Activated naive CD8-positive, alpha-beta T cell treated with anti-CD3 and anti-CD28 coated beads, Interleukin-2, amount 50 U/mL, for 16 hours (primary cell): ENCODE measurements around the gene YWHAH.

Source experiments
- DNase-seq: peaks from one replicate; pipeline ENCODE4 v3.0.0-alpha.2; 2020; ENCODE audit warnings: low read depth, low spot score

Gene YWHAH

DNA sequence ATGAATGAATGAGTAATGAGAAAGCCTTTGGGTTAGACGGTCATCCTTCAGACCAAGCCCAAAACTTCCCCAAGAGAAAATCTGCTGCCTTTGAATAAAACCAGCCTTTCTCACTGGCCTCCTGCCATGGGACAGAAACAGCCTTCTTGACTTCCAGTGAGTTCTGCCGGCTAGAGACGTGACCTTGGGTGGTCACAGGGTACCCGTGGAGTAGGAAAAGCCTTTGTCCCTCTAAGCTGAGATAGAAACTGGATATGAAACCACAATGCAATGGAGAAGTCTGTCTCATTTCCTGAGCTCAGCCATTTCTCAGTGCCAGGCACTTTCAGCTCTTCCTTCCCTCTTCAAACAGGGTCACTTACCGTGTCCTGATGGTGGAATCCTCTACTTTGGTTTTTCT lies 21.2 kb upstream of the YWHAH start:
- DNase-seq = no peak

DNA sequence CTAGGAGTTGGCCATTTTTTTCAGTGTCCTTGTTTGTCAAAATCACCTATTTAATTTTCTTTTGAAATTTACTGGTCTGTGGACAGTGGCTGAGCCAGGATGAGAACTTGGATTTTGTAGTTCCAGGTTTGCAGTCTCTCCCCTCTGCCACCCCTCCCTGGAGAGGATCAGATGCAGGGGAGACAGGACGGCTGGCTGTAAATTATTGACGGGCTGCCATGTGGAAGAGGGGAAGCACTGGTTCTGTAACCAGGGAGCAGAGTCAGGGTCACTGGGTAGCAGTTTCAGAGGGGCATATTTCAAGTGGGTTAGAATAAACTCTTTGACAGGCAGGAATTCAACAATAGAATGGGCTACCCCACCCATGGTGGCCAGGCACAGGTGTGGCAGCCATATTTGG lies 20.6 kb upstream of the YWHAH start:
- DNase-seq = no peak

DNA sequence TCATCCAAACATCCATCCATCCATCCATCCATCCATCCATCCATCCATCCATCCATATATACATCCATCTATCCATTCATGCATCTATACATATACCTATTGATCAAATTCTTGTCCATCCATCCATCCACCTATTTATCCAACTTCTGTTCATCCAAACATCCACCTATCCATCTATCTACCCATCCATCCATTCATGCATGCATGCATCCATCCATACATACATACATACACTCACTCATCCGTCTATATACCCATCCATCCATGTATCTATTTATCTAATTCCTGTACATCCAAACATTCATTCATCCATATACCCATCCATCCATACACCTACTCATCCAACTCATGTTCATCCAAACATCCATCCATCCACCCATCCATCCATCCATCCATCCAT lies 19.3 kb upstream of the YWHAH start:
- DNase-seq = no peak

DNA sequence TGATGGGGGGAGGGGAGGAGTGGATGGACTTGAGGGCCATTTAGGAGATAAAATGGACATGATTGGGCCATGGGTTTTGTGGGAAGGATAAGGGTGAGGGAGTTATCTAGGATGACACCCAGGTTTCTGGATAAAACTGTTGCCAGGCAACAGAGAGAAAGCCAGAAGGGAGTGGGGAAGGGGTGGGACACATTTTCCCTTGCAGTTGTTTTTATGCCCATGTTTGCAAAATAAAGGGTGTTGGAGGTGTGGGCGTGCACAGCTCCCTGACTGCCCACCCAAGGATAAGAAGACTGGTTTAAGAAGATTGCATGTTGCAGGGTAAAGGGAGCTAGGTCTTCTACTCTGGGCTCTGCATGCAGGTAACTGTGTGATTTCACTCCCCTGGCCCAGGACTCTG lies 18.3 kb upstream of the YWHAH start:
- DNase-seq = no peak

DNA sequence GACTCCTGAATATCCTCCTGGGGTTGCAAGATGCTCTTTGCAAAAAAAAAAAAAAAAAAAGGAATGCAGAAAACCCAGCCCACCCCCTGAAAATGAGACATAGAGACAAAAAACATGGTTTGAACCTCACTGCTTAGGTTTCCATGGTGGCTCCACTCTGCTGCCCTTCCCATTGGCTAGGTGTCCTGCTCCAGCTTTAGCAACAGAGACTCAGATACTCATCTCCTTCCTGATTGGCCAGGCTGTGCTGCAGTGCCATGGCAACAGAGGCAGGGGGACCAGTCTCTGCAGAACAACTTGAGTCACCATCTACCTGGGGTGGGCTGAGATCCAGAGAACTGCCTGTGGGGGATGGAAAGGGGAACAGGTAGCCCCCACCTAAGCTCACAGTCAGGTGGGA lies 17.4 kb upstream of the YWHAH start:
- no peak for DNase-seq

DNA sequence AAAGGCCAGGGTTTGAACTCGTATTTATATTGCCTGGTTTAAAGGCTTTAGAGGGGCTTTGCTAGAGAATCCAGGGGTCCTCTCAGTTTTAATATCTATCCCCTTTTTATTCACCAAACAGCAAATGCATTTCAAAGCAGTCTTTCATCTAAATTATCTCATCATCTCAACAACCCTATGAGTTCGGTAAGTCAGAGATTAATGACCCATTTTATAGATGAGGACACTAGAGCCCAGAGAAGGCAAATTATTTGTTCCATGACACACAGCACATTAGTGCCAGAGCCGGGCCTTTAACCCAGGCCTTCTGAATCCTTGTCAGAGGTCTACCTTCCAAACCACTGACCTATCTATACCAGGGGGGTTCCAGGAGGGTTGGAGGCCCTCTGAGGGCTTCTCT lies 16.8 kb upstream of the YWHAH start:
- no peak for DNase-seq

DNA sequence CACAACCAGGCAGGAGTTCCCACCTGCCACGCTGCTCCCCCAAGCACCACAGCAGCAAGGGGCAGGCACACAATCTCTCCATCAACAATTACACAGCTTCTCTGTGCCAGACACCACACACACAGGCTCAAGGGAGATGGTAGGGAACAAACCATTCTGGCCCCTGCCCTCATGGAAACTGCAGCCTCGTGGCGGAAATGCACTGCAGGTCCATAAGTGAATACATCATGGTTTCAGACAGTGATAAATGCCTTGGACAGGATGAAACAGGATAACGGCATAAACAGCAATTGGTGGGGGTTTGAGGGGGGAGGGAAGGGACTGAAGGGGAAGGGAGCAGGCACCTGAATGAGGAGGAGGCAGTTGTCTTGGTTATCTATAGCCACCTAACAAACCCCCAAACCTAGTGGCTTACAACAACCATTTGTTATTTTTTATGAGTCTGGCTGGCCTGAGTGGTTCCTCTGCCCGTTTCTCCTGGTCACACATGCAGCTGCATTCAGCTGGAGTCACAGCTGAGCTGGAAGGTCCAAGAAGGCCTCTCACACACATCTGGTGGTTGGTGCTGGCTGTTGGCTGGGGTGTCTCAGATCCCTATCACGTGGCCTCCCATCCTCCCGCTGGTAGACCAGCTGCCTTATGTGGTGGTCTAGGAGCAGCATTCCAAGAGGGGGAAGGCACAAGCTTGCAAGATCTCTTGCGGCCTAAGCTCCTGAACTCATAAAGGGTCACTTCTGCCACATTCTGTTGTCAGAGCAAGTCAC lies 15.0 kb upstream of the YWHAH start:
- DNase-seq = no peak

DNA sequence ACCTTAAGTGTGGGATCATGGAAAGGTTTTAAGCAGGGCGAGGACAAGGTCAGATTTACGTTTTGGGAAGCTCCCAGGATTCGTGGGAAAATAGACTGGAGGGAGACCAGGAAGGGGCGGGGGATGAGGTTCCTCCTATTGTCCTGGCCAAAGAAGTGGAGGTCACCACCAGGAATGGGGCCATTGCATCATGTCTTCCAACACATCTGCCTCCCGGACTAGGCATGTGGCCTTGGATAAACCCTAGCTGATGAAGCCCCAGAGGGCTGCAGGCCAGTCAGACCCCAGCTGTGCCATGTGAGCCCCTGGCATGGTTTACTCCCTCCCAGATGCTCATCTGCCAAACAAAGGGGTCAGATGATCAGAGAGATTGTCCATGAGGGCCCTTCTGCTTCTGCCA lies 11.5 kb upstream of the YWHAH start:
- no peak for DNase-seq

DNA sequence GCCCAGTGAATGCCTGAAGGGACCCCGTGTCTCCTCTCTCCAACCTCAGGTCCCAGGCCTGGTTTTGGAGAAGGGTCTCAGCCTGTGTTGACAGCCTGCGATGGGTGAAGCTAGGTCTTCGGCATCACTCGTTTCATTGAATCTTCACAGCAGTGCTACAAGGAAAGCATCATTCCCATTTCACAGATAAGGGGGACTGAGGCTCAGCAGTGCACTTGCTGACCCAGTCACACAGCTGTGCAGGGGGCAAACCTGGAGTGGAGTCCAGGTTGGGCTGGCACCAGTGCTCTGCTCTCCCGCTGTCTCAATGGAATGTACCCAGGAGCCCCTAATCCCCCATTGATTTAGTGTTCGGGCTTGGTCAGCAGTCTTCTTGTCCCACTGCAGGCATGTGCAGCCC lies 10.9 kb upstream of the YWHAH start:
- no peak for DNase-seq

DNA sequence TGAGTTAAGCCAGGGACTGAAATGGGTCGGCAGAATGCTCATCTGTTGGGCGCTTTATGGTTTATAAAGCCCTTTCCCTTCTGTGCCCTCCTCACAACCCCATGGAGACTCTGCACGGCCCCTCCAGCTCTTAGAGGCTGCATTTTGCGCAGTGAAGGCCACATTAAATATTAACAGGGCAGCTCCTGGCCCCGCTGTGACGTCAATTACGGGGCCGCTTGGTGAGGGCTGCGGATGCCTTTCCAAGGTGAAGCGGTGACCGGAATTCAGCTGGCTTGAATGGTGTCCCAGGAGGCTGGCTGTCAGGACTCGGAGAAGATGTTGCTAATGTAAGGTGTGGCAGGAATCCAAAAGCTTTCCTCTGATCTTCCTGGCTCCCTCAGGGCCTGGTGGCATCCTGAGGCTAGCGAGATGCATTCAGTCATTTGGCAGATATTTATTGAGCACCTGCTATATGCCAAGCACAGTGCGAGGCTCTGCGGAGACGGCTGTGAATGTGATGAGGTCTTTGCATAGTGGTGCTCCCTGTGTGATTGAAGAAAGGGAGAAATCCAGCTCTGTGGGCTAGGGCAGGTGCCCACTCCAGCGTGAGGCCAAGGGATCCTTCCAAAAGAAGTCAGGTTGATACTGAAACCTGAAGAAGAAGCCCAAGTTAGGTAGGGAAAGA lies 10.4 kb upstream of the YWHAH start:
- DNase-seq = no peak

DNA sequence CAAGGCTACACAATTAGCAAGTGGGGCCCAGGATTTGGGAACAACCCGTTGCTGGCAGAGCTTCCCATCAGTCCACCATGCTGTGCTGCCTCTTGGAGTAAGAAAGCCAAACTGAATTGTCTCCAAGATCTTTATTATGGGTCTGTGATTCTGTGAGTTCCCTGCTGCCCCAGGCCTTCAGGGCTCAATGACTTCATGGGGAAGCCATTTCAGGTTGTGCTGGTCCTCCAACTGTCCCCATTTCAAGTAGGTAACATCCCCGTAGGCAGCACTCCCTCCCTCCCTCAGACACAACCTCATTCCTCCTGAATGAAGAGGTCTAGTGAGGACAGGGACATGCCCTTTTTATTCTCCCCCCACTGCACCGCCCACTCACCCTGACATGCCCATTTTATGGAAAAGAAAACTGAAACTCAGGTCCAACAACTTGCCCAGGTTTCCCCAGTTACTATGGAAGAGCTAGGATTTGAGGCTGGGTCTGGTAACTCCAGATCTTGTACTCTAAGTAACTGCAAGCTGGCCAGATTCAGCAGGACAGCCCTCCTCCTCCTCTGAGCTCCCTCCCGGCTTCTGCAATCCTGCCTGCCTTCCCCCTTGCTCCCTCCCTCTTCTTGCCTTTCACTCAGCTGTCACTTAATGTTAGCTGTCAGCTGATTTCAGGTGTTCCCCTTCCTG lies 8.2 kb upstream of the YWHAH start:
- DNase-seq = no peak

DNA sequence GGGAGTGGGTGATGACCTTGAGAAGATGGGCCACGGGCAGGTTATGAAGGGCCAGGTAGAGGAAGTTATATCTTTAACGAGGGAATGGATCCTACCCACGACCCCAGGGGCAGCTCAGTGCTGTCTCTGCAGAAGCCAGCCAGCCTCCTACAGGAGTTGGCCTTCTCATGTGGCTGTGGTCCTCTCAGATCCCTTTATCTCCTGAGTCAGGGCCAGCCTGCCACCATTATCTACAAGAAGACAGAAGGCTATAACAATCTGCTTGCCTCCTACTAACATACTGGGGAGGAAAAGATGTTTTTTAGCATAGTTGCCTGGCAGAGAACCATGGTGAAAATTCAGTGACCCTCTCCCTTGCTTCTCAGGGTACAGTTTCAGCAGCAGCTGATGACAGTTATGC lies 7.0 kb upstream of the YWHAH start:
- no peak for DNase-seq

DNA sequence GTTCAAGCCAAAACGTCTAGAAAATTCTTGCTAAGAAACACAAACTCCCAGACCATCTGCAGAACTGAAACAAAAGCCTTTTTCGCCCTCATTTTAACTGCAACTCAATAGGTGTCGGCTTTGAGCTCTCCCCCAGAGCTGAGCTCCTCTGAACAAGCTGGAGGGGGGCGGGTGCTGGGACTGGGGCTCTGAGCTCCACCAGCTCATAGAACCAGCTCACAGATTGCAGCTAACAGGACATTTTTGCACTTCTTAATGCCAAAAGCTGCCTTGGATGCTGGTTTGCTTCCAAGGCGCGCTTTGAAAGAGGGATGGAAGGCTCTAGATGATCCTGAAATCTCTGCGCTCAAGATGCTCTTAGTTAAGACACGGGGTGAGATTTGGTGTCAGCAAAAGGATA lies 6.0 kb upstream of the YWHAH start:
- no peak for DNase-seq

DNA sequence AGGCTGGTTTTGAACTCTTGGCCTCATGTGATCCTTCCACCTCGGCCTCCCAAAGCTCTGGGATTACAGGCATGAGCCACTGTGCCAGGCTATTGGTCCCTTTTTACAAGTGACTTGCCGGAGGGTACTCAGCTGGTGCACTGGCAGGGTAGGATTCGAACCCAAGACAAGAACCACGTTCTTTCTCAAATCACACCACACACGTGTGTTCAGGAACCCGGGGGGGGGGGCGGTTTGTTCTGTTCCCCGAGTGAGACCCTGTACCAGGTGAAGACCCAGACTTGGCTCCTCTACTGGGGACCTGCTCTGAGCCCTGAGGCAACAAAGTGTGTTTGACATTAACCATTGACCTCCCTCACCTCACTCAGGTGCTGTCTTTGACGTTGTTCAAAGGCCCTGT lies 3.8 kb upstream of the YWHAH start:
- no peak for DNase-seq

DNA sequence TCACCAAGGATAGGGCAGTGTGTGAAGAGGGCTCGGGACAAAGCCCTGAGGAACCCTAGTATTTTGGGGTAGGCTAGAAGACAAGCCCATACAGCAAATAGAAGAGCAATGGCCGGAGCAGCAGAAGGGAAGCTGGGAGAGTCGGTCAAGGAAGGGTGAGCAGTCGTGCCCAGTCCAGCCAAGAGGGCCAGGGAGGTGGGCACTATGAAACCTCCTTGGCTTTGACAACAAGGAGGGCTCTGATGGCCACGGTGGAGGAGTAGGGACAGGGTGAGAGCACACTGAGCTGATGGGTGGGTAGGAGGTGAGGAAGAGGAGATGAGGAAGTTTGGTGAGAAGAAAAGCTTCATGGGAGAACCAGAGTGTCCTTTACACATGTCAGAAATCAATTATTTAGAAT lies 2.2 kb upstream of the YWHAH start:
- no peak for DNase-seq

DNA sequence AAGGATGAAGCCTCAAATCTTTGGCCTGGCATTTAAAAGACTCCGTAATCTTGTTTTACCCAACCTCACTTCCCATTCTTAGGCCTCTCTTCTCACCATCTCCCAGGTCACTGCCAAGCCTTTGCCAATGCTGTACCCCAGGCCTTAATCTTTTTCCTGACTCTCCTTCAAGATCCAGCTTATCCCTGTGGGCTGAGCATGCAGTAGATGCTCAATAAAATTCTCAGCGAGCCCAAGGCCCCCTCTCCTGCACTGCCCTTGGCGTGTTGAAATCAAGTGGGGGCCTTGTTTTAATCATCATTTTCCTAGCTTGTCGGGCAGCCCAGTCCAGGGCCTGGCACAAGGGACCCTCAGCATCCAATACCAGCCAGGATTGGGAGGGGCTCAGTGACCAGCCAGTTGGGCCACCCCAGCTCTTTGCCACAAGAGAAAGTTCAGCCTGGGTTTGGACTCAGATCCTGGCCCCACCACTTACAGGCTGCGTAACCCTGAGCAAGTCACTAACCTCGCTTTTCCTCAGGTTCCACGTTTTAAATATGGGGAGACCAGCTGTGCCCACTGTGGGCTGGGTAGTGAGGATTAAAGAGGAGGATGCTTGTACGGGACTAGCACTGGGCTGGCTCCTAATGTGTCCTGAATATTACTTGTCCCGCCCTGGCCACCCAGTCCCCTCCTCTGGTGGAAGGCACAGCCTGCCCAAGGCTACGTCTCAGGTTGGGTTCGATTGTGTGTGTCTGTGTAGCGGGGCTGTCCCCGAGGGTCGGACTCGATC lies 943 bp upstream of the YWHAH start:
- DNase-seq = no peak

DNA sequence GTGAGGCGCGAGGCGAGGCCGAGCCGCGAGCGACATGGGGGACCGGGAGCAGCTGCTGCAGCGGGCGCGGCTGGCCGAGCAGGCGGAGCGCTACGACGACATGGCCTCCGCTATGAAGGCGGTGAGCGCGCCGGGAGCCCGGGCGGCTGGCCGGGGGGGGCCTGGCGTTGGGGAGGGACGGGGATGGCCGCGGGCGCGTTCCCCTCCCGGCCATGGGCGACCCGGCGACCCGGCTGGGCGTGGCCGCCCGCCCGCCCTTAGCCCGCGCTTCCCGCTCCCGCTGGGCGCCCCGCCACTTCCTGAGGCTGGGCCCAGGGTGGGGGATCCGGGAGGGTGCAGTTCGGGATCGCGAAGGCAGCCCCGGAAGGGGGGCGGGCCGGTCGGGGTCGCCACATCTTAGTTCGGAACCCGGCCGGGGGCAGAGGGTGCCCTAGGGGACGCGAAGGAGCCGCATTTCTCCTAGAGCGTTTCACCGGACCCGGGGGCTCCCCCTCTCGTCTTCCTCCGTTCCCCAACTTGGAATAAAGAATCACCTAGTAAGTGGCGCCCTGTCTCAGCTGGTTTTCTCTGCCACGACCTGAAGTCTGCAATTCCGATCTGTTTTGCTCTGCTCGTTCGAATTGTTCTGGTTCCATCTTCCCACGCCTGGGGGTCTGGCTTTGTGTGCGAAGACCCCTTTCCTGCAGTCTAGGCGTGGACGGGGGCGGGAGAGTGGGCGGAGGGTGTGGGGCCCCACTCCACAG lies 536 bp downstream of the YWHAH start:
- no peak for DNase-seq

DNA sequence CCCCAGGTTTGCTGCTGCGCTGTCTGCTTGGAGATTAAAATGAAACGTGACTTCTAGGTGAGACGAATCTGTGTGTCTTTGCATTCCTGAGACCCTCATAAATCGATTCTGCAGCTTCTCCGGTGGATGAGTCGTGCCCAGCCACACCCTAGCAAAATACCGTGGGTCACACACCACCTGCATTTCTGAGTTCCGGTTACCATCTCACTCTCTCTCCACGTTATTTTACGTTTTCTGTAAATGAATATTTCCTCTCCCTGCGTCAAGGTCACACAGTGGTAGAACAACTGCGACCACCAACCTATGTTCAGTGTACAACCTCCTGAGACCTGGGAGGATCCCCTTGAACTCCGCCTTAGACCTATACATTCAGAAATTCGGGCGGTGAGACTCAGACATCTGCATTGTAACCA lies 1.1 kb downstream of the YWHAH start:
- no peak for DNase-seq

DNA sequence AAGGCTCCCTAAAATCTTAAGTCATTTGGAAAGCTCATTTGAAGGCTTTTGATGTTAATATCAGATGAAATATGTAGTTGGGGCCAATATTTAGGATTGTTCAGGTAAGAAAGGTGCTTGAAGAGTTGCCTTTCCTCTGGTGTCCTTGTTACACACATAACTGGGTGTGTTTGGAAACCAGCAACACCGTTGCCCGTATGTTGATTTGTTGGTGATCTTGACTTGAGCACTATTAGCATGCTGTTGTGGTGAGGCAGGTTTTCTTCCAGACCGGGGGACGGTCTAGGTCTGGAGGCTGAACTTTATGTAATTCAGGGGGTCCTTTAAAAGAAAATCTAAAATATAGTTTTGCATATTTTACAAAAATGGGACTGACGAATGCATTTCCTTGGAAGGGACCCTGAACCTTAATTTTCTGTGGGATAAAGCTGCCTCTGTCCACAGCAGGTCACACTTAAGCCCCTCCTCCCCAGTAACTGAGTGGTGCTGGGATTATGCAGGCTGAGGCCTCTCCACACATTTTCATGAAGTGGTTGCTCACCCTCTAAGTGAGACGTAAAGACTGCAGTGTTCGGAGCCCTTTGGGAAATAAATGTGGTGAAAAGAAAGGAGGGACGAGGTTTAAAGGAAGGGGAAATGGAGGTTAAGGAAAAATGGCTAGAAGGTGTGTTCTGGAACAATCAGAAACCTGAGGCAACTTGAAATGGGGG lies 1.8 kb downstream of the YWHAH start:
- no peak for DNase-seq

DNA sequence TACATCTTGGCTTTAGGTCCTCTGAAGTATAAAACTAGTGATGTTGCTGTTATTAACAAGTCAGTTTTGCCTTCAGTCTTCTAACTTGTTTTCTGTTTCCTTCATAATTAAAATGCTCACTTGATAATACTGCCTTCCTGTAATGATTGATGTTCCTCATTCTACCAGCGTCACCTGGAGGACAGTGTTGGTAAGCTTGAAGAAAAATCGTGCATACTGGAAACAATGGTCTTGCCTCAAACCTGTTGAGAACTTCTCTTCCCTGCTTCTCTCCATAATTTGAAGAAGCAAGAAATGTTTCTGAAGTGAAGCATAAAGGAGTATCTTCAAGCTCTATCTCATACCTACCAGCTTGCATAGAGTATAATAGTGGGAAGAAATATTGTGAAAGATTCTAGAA lies 3.0 kb downstream of the YWHAH start:
- no peak for DNase-seq

DNA sequence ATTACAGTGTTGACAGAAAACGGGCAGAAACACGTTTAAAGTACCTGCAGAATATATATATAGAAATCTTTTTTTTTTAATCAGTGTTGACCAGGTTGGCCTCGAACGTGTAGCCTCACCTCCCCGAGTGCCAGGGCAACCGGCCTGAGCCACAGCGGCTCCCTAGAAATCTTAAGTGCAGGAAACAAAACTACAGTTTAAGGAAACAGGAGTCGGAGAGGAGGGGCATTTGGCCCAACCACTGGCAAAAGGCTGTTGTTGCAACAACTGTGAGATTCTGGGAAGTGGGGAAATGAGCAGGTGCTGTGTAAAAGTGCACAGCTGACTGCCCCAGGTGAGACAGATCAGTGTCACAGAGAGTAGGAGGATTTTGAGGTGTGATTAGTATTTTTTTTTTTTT lies 3.7 kb downstream of the YWHAH start:
- no peak for DNase-seq
